Fibroblast of lung (primary cell): ENCODE data around the gene CCNY. TPM values are rescaled to one million over a fixed set of nuclear protein-coding genes. Genes with fewer than 3 reads are reported as not detected.

Source experiments
- DNase-seq, 2 donors: peaks; one replicate each; pipeline versions ENCODE4 v3.0.0 to v3.0.0-alpha.2; 2010; ENCODE audit warnings: low read depth in 2 of 2
- H2AFZ ChIP-seq: 2 replicates; pipeline ENCODE4 v1.5.1; 2012; ENCODE audit warnings: low read length, control low read depth, inconsistent platforms
- H3K27ac ChIP-seq: 2 replicates; pipeline ENCODE4 v1.5.1; 2011; ENCODE audit warnings: low read length, control low read depth; ENCODE audit not compliant: insufficient read depth
- H3K27me3 ChIP-seq: 2 replicates; pipeline ENCODE4 v1.5.1; 2011; ENCODE audit warnings: mild to moderate bottlenecking, low read length; ENCODE audit not compliant: control insufficient read depth, insufficient read depth
- H3K36me3 ChIP-seq: 2 replicates; pipeline ENCODE4 v1.5.1; 2011; ENCODE audit warnings: low read length; ENCODE audit not compliant: control insufficient read depth, insufficient read depth
- H3K4me1 ChIP-seq: 2 replicates; pipeline ENCODE4 v1.5.1; 2011; ENCODE audit warnings: low read length; ENCODE audit not compliant: control insufficient read depth, insufficient read depth; ENCODE audit errors: extremely low read depth
- H3K4me2 ChIP-seq: 2 replicates; pipeline ENCODE4 v1.5.1; 2011; ENCODE audit warnings: low read length, control low read depth; ENCODE audit not compliant: insufficient read depth; ENCODE audit errors: extremely low read depth
- H3K4me3 ChIP-seq, 4 experiments: fragments of 200-600 bp in 1 of 4; sonication (generic) in 1 of 4; replicated peaks in 1 of 4; 2 replicates each; pipeline ENCODE4 v1.5.1; 2011 to 2016; ENCODE audit warnings: low read length in 4 of 4, low read depth in 3 of 4, mild to moderate bottlenecking in 3 of 4, control low read depth in 2 of 4, inconsistent platforms in 1 of 4, mixed read lengths in 1 of 4; ENCODE audit not compliant: insufficient read depth in 1 of 4; ENCODE audit errors: control extremely low read depth in 1 of 4
- H3K79me2 ChIP-seq: 2 replicates; pipeline ENCODE4 v1.5.1; 2012; ENCODE audit warnings: mild to moderate bottlenecking, low read length, inconsistent platforms; ENCODE audit not compliant: control insufficient read depth, insufficient read depth
- H3K9ac ChIP-seq: 2 replicates; pipeline ENCODE4 v1.5.1; 2011; ENCODE audit warnings: mild to moderate bottlenecking, low read length, control low read depth; ENCODE audit not compliant: insufficient read depth
- H3K9me3 ChIP-seq: 2 replicates; pipeline ENCODE4 v1.5.1; 2012; ENCODE audit warnings: low read depth, low read length; ENCODE audit not compliant: control insufficient read depth, insufficient read depth
- H4K20me1 ChIP-seq: 2 replicates; pipeline ENCODE4 v1.5.1; 2011; ENCODE audit warnings: low read length; ENCODE audit not compliant: control insufficient read depth, insufficient read depth; ENCODE audit errors: extremely low read depth
- EZH2 ChIP-seq: IDR thresholded peaks from 2 replicates; pipeline ENCODE4 v1.5.1; 2012; ENCODE audit warnings: low read length, control low read depth, mild to moderate bottlenecking; ENCODE audit errors: missing control alignments
- polyA plus RNA-seq, 2 donors: library from polyadenylated mRNA; depleted of rRNA in 1 of 2; stranded (reverse) in 1 of 2; unstranded in 1 of 2; fragments of >200 nt; gene quantifications; 2 replicates each; pipeline ENCODE4 v1.2.1, GENCODE V29; 2011 to 2012; ENCODE audit warnings: missing spikeins in 1 of 2
- total RNA-seq: library from RNA; depleted of rRNA; stranded (reverse); fragments of >200 nt; gene quantifications from 2 replicates; pipeline ENCODE4 v1.2.1, GENCODE V29; 2014
- TF ChIP-seq, protein P1 (sequence below), 2 donors: IDR thresholded peaks in 1 of 2; conservative IDR thresholded peaks in 1 of 2; 1 replicate in 1 of 2; 2 replicates in 1 of 2; pipeline ENCODE4 v1.5.1; 2011 to 2012; ENCODE audit warnings: low read length in 2 of 2, control low read depth in 1 of 2, inconsistent platforms in 1 of 2, low read depth in 1 of 2, mild to moderate bottlenecking in 1 of 2

CCNY gene
- total and polyA plus RNA-seq, 2 donors (not counting 1 experiment from before 2014, with no cell fraction given): 34.7 to 66.4 TPM

DNA sequence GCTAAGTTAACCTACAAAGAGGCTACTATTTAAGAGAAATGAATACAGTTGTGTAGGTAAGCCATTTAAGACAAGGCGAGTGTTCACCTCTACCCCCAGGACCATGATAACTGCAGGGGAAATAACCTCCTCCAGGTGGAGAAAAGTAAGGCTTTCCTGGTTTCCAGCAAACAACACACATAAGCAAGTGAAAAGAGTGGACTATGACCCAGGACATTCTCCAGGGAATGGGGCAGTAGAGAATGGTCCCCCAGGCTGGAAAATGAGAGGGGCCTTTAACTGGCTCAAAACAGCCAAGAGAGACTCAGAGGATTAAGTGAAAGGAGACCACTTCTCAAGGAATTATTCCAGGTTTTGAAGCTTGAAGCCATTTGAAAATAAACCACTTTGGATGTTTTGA is 167.8 kb downstream of the CCNY start:
- H3K4me2 ChIP-seq: no peak overlapping the region
- no peak overlapping the region for H3K9ac ChIP-seq
- H3K4me3 ChIP-seq: no peak overlapping the region
- no peak overlapping the region for H2AFZ ChIP-seq
- no peaks in the 10 kb centered on the region for H3K27me3 ChIP-seq
- no peak for DNase-seq
- no peak for TF ChIP-seq EZH2
- TF ChIP-seq, protein P1, sequence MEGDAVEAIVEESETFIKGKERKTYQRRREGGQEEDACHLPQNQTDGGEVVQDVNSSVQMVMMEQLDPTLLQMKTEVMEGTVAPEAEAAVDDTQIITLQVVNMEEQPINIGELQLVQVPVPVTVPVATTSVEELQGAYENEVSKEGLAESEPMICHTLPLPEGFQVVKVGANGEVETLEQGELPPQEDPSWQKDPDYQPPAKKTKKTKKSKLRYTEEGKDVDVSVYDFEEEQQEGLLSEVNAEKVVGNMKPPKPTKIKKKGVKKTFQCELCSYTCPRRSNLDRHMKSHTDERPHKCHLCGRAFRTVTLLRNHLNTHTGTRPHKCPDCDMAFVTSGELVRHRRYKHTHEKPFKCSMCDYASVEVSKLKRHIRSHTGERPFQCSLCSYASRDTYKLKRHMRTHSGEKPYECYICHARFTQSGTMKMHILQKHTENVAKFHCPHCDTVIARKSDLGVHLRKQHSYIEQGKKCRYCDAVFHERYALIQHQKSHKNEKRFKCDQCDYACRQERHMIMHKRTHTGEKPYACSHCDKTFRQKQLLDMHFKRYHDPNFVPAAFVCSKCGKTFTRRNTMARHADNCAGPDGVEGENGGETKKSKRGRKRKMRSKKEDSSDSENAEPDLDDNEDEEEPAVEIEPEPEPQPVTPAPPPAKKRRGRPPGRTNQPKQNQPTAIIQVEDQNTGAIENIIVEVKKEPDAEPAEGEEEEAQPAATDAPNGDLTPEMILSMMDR (conservative IDR thresholded peaks at IDR 0.05 in 1 of 2, IDR thresholded peaks at IDR 0.05 in 1 of 2; ENCODE audit: low read depth in 1 of 2, low read length in 2 of 2): no peak
- H3K36me3 ChIP-seq: peaks cover 1% of the 10 kb centered on the region
- no peaks in the 10 kb centered on the region for H4K20me1 ChIP-seq
- H3K9me3 ChIP-seq: no peaks in the 10 kb centered on the region
- no peak overlapping the region for H3K27ac ChIP-seq
- no peaks in the 10 kb centered on the region for H3K79me2 ChIP-seq
- no peaks in the 10 kb centered on the region for H3K4me1 ChIP-seq

DNA sequence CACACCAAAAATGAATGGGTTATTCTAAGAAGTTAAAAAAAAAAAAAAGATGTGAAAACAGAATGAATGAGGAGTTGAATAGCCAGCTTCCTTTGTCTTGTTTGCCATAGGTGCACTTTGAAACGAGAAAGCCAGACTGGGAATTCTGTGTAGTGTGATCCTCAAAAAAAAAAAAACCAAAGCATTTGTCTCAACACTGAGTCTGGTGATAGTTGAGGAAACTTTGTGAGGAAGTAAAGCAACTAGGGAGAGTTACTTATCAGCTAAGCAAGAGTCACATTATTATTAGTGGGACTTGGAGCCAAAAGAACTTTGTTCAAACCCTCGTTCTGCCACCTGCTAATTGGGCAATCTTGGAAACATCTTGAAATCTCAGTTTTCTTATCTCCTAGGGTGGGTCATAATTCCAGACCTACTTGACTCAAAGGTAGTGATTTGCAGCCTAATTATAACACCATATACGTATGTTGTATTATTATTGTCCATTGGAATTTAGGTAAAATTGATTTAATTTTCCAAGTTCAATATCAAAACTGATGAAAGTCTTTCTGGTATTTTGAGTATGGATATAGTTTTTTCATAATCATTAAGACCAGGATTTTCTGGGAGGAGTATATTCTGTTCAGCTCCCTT is 169.0 kb downstream of the CCNY start:
- Histone ChIP-seq H3K27me3 (no peaks in the 10 kb centered on the region), H3K4me1 (no peaks in the 10 kb centered on the region), H3K79me2 (no peaks in the 10 kb centered on the region), H3K4me3 (no peak overlapping the region), H3K4me2 (no peak overlapping the region), H2AFZ (no peak overlapping the region), H3K27ac (no peak overlapping the region), H4K20me1 (no peaks in the 10 kb centered on the region), H3K36me3 (peaks cover 1% of the 10 kb centered on the region), H3K9me3 (no peaks in the 10 kb centered on the region), H3K9ac (no peak overlapping the region)
- no peak for DNase-seq
- TF ChIP-seq, protein P1 (conservative IDR thresholded peaks at IDR 0.05 in 1 of 2, IDR thresholded peaks at IDR 0.05 in 1 of 2; ENCODE audit: low read depth in 1 of 2, low read length in 2 of 2): no peak
- no peak for TF ChIP-seq EZH2

DNA sequence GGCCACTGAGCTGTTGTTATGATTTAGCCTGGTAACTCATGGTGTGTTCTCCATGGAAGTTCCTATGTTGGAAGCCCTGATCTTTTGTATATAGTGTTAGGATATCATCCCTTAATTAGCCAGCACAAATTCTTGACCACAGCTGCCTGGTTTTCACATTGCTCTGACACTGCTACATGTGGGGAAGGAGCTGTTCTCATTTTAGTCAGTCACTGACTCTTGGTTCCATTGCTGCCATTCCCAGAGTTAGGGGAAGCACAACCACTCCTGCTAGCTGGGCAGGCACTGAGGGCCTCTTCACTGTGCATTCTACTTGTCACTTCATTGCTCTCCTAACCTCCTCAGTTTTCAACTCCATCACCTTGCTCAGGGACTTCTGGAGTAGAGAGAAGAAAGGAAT is 170.4 kb downstream of the CCNY start:
- Histone ChIP-seq H3K9me3 (no peaks in the 10 kb centered on the region), H2AFZ (no peak overlapping the region), H3K27me3 (no peaks in the 10 kb centered on the region), H3K27ac (no peak overlapping the region), H4K20me1 (no peaks in the 10 kb centered on the region), H3K9ac (no peak overlapping the region), H3K36me3 (peaks cover 3% of the 10 kb centered on the region), H3K4me1 (no peaks in the 10 kb centered on the region), H3K4me2 (no peak overlapping the region), H3K79me2 (no peaks in the 10 kb centered on the region), H3K4me3 (no peak overlapping the region)
- TF ChIP-seq, protein P1 (conservative IDR thresholded peaks at IDR 0.05 in 1 of 2, IDR thresholded peaks at IDR 0.05 in 1 of 2; ENCODE audit: low read depth in 1 of 2, low read length in 2 of 2): no peak
- no peak for TF ChIP-seq EZH2
- DNase-seq: no peak
